Neuronal stem cell (in vitro differentiated cells): ENCODE results near the gene ZFAND4.

Experiments
- DNase-seq: peaks from one replicate; pipeline ENCODE4 v3.0.0-alpha.2; 2013; ENCODE audit warnings: low spot score
- H2AFZ ChIP-seq: one replicate; pipeline ENCODE4 v1.6.1; 2013; ENCODE audit warnings: mild to moderate bottlenecking, low read length, inconsistent platforms
- H2AK5ac ChIP-seq: 2 replicates; pipeline ENCODE4 v1.6.1; 2013; ENCODE audit warnings: low read depth, mild to moderate bottlenecking, inconsistent platforms, low read length, moderate library complexity, mixed read lengths
- H2BK120ac ChIP-seq: 2 replicates; pipeline ENCODE4 v1.6.1; 2013; ENCODE audit warnings: low read depth, mild to moderate bottlenecking, inconsistent platforms, low read length, moderate library complexity, mixed read lengths
- H2BK12ac ChIP-seq: one replicate; pipeline ENCODE4 v1.6.1; 2013; ENCODE audit warnings: low read length, inconsistent platforms
- H2BK15ac ChIP-seq: 2 replicates; pipeline ENCODE4 v1.6.1; 2013; ENCODE audit warnings: mild to moderate bottlenecking, low read length, inconsistent platforms, mixed read lengths
- H2BK5ac ChIP-seq: one replicate; pipeline ENCODE4 v1.6.1; 2013; ENCODE audit warnings: inconsistent platforms, mild to moderate bottlenecking, low read length, moderate library complexity
- H3K14ac ChIP-seq: one replicate; pipeline ENCODE4 v1.6.1; 2013; ENCODE audit warnings: low read length, inconsistent platforms
- H3K18ac ChIP-seq: 2 replicates; pipeline ENCODE4 v1.6.1; 2013; ENCODE audit warnings: low read length, inconsistent platforms
- H3K23ac ChIP-seq: 2 replicates; pipeline ENCODE4 v1.6.1; 2013; ENCODE audit warnings: low read depth, mild to moderate bottlenecking, mixed read lengths, low read length, inconsistent platforms; ENCODE audit not compliant: poor library complexity
- H3K27ac ChIP-seq: replicated peaks from 3 replicates; pipeline ENCODE4 v1.5.1; 2013; ENCODE audit warnings: low read length, inconsistent platforms
- H3K27me3 ChIP-seq, 3 experiments: 2 replicates each; pipeline ENCODE4 v1.6.1; 2013; ENCODE audit warnings: low read length in 3 of 3, mild to moderate bottlenecking in 2 of 3, inconsistent platforms in 1 of 3, low read depth in 1 of 3, mixed read lengths in 1 of 3, moderate library complexity in 1 of 3; ENCODE audit not compliant: control insufficient read depth in 3 of 3, insufficient read depth in 3 of 3
- H3K36me3 ChIP-seq, 2 donors: replicated peaks in 1 of 2; 2 replicates each; pipeline ENCODE4 v1.6.1; 2013; ENCODE audit warnings: low read length in 2 of 2; ENCODE audit not compliant: control insufficient read depth in 2 of 2, insufficient read depth in 2 of 2
- H3K4ac ChIP-seq: 2 replicates; pipeline ENCODE4 v1.6.1; 2013; ENCODE audit warnings: inconsistent platforms, mild to moderate bottlenecking, low read length, moderate library complexity
- H3K4me1 ChIP-seq, 2 donors: 1 replicate in 1 of 2; 2 replicates in 1 of 2; pipeline ENCODE4 v1.6.1; 2013; ENCODE audit warnings: low read length in 2 of 2, low read depth in 1 of 2; ENCODE audit not compliant: control insufficient read depth in 2 of 2, insufficient read depth in 1 of 2
- H3K4me2 ChIP-seq: one replicate; pipeline ENCODE4 v1.6.1; 2013; ENCODE audit warnings: mild to moderate bottlenecking, low read length, inconsistent platforms; ENCODE audit not compliant: insufficient read depth, poor library complexity, severe bottlenecking
- H3K4me3 ChIP-seq, 2 donors: 2 replicates each; pipeline ENCODE4 v1.5.1; 2013; ENCODE audit warnings: low read length in 2 of 2, mild to moderate bottlenecking in 2 of 2, inconsistent platforms in 1 of 2, moderate library complexity in 1 of 2
- H3K79me1 ChIP-seq: one replicate; pipeline ENCODE4 v1.6.1; 2013; ENCODE audit warnings: low read depth, mild to moderate bottlenecking, inconsistent platforms, low read length, moderate library complexity
- H3K9ac ChIP-seq: one replicate; pipeline ENCODE4 v1.6.1; 2013; ENCODE audit warnings: mild to moderate bottlenecking, low read depth, low read length, inconsistent platforms; ENCODE audit not compliant: poor library complexity
- H3K9me3 ChIP-seq, 2 donors: replicated peaks in 1 of 2; 2 replicates each; pipeline versions ENCODE3 to v1.6.1; 2013; ENCODE audit warnings: low read length in 2 of 2, mild to moderate bottlenecking in 2 of 2, inconsistent platforms in 1 of 2, low read depth in 1 of 2, mixed read lengths in 1 of 2, moderate library complexity in 1 of 2; ENCODE audit not compliant: control insufficient read depth in 2 of 2, insufficient read depth in 1 of 2
- H4K8ac ChIP-seq: one replicate; pipeline ENCODE4 v1.6.1; 2013; ENCODE audit warnings: low read depth, mild to moderate bottlenecking, inconsistent platforms, low read length, moderate library complexity
- H4K91ac ChIP-seq: one replicate; pipeline ENCODE4 v1.6.1; 2013; ENCODE audit warnings: low read length, low read depth, mild to moderate bottlenecking, inconsistent platforms; ENCODE audit not compliant: poor library complexity
- WGBS, 2 donors: extraction: QIAGEN DNeasy Blood & Tissue Kit; methylation state at CpG; one replicate each; pipeline ENCODE4 v1.1.7; 2013; ENCODE audit warnings: missing lambda C conversion rate in 2 of 2, mixed read lengths in 1 of 2; ENCODE audit not compliant: insufficient read length in 2 of 2, insufficient replicate concordance in 1 of 2; ENCODE audit errors: extremely low coverage in 2 of 2; 5-methylcytosine and 5-hydroxymethylcytosine counted together

Gene ZFAND4

GRCh38 chr10:45586028-45586824, 86.3 kb downstream of the ZFAND4 start:
- Histone ChIP-seq H3K4ac (no peak overlapping the region), H3K9ac (no peak overlapping the region), H3K36me3 (no peaks in the 10 kb centered on the region), H2BK120ac (no peak overlapping the region), H3K14ac (no peak overlapping the region), H4K8ac (no peak overlapping the region), H3K4me2 (no peak overlapping the region), H2AK5ac (no peak overlapping the region), H3K18ac (no peak overlapping the region), H4K91ac (no peak overlapping the region), H2BK12ac (no peak overlapping the region), H3K4me3 (no peak overlapping the region), H2BK5ac (no peak overlapping the region), H3K4me1 (no peaks in the 10 kb centered on the region), H2BK15ac (no peak overlapping the region), H3K23ac (no peak overlapping the region), H3K27ac (no peak overlapping the region), H3K79me1 (no peaks in the 10 kb centered on the region), H2AFZ (no peak overlapping the region), H3K9me3 (peaks cover 0 to 6% of the 10 kb centered on the region in 2 donors), H3K27me3 (no peaks in the 10 kb centered on the region)
- no peak for DNase-seq
- no CpG with 5 or more reads among the region's 3 CpGs for WGBS, 2 donors

GRCh38 chr10:45585131-45585530, 87.4 kb downstream of the ZFAND4 start:
- no CpG with 5 or more reads among the region's 2 CpGs for WGBS, 2 donors
- Histone ChIP-seq H3K27ac (no peak overlapping the region), H3K4me3 (no peak overlapping the region), H3K9me3 (peaks cover 0 to 6% of the 10 kb centered on the region in 2 donors), H2AK5ac (no peak overlapping the region), H3K4me1 (no peaks in the 10 kb centered on the region), H4K91ac (no peak overlapping the region), H3K23ac (no peak overlapping the region), H2BK12ac (no peak overlapping the region), H3K18ac (no peak overlapping the region), H3K27me3 (no peaks in the 10 kb centered on the region), H3K79me1 (peaks cover 2% of the 10 kb centered on the region), H3K4ac (no peak overlapping the region), H3K4me2 (no peak overlapping the region), H3K14ac (no peak overlapping the region), H3K9ac (no peak overlapping the region), H2BK120ac (no peak overlapping the region), H2BK5ac (no peak overlapping the region), H2AFZ (no peak overlapping the region), H4K8ac (no peak overlapping the region), H3K36me3 (no peaks in the 10 kb centered on the region), H2BK15ac (no peak overlapping the region)
- DNase-seq: no peak

- no peaks in the 10 kb centered on the region for H3K27me3 ChIP-seq
- DNase-seq: no peak
- H2BK15ac ChIP-seq: no peak overlapping the region
- H3K4me2 ChIP-seq: no peak overlapping the region
- no peak overlapping the region for H2BK5ac ChIP-seq
- H3K27ac ChIP-seq: no peak overlapping the region
- H3K23ac ChIP-seq: no peak overlapping the region
- no peak overlapping the region for H4K91ac ChIP-seq
- no peak overlapping the region for H4K8ac ChIP-seq
- H2BK12ac ChIP-seq: no peak overlapping the region
- no peak overlapping the region for H3K4me3 ChIP-seq
- no peak overlapping the region for H2AK5ac ChIP-seq
- H3K4me1 ChIP-seq: no peaks in the 10 kb centered on the region
- no peak overlapping the region for H3K14ac ChIP-seq
- no peak overlapping the region for H2AFZ ChIP-seq
- no CpG with 5 or more reads among the region's 1 CpG for WGBS, 2 donors
- no peak overlapping the region for H3K9ac ChIP-seq
- no peak overlapping the region for H3K4ac ChIP-seq
- H3K79me1 ChIP-seq: peaks cover 2% of the 10 kb centered on the region
- no peak overlapping the region for H2BK120ac ChIP-seq
- H3K36me3 ChIP-seq: no peaks in the 10 kb centered on the region
- H3K18ac ChIP-seq: no peak overlapping the region
- peaks cover 0 to 6% of the 10 kb centered on the region in 2 donors for H3K9me3 ChIP-seq
These were observed 90.2 kb downstream of the ZFAND4 start for GRCh38 chr10:45582386-45582781.

- no peak overlapping the region for H2BK120ac ChIP-seq
- H3K4ac ChIP-seq: no peak overlapping the region
- no peak overlapping the region for H3K27ac ChIP-seq
- H3K36me3 ChIP-seq: no peaks in the 10 kb centered on the region
- no peak overlapping the region for H2BK15ac ChIP-seq
- no peak overlapping the region for H2BK12ac ChIP-seq
- H4K91ac ChIP-seq: no peak overlapping the region
- H3K79me1 ChIP-seq: peaks cover 2% of the 10 kb centered on the region
- no peak overlapping the region for H2BK5ac ChIP-seq
- no peak overlapping the region for H3K14ac ChIP-seq
- H3K18ac ChIP-seq: no peak overlapping the region
- H4K8ac ChIP-seq: no peak overlapping the region
- peaks cover 0 to 6% of the 10 kb centered on the region in 2 donors for H3K9me3 ChIP-seq
- WGBS, 2 donors: no CpG with 5 or more reads among the region's 3 CpGs
- no peak overlapping the region for H3K23ac ChIP-seq
- no peak overlapping the region for H2AK5ac ChIP-seq
- H3K27me3 ChIP-seq: no peaks in the 10 kb centered on the region
- no peak overlapping the region for H3K4me3 ChIP-seq
- no peaks in the 10 kb centered on the region for H3K4me1 ChIP-seq
- no peak overlapping the region for H2AFZ ChIP-seq
- no peak for DNase-seq
- H3K4me2 ChIP-seq: no peak overlapping the region
- H3K9ac ChIP-seq: no peak overlapping the region
These were observed 90.8 kb downstream of the ZFAND4 start for GRCh38 chr10:45581582-45582385.
